Activated gamma-delta T cell (primary cell): ENCODE data around the gene FAM184A.
A peak's percentile ranks its signal among the peaks of the same experiment; 100 is the strongest.
"Not testable (repeated sequence)": the region's sequence is repeated elsewhere in the genome, so short reads cannot be mapped to it uniquely, and the experiment has no call there.

Source experiments
- DNase-seq: peaks from one replicate; lab custom pipeline; 2025; lab: John Stamatoyannopoulos, UW
- total RNA-seq, 2 donors: gene quantifications; one replicate each; lab custom pipeline; 2026; lab: John Stamatoyannopoulos, UW

FAM184A gene, protein sequence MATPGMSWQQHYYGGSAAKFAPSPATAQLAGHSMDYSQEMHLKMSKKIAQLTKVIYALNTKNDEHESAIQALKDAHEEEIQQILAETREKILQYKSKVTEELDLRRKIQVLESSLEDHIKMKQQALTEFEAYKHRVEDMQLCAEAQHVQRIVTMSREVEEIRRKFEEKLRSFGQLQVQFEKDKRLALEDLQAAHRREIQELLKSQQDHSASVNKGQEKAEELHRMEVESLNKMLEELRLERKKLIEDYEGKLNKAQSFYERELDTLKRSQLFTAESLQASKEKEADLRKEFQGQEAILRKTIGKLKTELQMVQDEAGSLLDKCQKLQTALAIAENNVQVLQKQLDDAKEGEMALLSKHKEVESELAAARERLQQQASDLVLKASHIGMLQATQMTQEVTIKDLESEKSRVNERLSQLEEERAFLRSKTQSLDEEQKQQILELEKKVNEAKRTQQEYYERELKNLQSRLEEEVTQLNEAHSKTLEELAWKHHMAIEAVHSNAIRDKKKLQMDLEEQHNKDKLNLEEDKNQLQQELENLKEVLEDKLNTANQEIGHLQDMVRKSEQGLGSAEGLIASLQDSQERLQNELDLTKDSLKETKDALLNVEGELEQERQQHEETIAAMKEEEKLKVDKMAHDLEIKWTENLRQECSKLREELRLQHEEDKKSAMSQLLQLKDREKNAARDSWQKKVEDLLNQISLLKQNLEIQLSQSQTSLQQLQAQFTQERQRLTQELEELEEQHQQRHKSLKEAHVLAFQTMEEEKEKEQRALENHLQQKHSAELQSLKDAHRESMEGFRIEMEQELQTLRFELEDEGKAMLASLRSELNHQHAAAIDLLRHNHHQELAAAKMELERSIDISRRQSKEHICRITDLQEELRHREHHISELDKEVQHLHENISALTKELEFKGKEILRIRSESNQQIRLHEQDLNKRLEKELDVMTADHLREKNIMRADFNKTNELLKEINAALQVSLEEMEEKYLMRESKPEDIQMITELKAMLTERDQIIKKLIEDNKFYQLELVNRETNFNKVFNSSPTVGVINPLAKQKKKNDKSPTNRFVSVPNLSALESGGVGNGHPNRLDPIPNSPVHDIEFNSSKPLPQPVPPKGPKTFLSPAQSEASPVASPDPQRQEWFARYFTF
- total RNA-seq = 4.0 to 7.2 reads per million in 2 donors

DNA sequence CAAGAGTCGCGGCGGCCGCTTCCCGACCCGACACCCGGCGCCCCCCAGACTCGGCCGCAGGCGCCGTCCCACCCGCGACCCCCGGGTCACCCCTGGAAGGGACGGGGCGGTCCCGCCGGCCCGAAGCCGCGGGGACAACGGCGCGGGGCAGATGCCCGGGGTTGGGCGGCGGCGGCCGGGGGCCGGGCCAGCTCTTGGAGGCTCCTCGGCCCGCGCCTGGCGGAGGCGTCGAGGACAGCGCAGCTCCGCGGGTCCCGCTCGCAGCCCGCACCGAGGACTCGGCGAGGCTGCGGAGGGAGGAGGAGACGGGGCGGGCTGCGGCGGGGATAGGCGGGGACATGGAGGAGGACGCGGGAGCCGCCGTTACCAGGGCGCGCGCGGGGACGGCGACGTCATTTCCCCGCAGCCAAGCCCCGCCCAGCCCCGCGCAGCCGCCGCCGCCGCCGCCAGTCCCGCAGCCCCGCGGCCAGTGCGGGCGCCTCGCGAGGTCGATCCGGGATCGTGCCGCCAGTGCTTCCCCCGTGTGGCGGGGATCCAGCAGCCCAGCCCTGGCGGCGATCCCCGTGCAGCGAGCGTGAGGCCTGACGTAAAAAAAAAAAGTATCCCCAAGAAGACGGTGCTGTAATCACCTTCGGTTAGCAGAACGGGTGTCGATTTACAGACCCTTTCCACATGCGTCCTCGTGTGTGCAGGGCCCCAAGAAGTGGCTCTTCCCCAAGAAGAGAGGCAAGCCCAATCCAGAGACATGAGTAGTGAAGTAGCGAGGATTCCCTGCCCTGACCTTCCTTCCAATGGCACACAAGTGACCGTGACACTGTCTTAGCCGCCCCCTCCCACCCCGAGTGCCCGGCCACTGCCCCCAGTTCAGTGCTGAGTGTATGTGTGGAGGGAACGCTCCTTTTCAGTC is at the start of gene FAM184A:
TSS of gene FAM184A (minus strand) at position 289 of the 907 bp plus-strand sequence. CDS start 365 bp downstream, outside the sequence.
- DNase-seq = peak; percentile 64

DNA sequence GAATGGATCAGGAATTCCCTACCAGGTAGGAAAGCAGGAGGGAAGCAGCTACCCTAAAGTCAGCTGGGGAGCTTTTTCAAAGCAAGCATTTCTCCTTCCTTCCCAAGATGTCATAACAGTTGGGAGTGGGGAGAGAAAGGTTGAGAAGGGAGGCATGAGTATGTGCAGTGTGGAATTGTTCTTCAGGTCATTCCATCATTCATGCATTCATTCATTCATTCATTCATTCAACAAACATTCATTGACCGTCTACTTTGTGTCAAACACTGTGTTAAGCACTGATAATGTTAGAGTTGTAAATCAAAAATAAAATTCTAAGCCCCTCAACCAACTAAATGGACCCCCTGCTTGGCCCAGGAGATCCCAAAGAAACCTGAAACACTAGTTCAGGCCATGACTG is 49.2 kb upstream of the FAM184A start:
- no peak for DNase-seq

DNA sequence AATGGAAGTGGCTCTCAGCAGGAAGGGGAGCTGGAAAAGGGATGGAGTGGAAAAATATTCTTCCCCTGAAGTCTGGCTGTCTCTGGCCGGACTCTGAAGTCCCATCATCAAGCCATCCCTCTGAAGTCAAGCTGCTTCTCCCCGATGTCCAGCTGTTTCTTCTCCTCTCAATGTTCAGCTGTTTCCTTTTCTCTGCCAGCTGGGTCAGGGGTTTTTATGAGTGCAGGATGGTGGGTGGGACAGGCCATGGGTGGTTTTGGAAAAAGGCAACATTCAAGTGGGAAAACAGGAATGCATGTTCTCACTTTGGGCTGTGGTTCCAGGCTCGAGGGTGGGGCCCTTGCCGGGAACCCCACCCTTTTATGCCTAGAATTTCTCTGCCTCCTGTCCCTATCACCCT is 48.4 kb upstream of the FAM184A start:
- no peak for DNase-seq

DNA sequence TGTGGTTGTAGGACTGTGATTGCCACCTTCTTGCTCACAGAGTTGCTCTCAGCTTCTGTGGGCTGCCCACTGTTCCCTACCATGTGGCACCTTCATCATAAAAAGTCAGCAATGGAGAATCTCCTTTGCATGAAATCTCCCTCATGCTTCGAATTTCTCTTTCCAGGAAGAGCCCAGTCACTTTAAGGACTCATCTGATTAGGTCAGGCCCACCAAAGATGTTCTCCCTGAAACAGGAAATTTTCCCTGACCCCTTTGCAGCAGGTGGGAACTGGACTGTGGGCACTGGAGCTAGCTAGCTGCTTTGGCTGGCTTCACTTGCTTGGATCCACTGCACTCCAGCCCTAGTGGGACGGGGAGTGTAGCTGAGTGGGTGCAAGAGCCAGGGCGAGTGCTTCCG is 47.7 kb upstream of the FAM184A start:
- DNase-seq = no peak

DNA sequence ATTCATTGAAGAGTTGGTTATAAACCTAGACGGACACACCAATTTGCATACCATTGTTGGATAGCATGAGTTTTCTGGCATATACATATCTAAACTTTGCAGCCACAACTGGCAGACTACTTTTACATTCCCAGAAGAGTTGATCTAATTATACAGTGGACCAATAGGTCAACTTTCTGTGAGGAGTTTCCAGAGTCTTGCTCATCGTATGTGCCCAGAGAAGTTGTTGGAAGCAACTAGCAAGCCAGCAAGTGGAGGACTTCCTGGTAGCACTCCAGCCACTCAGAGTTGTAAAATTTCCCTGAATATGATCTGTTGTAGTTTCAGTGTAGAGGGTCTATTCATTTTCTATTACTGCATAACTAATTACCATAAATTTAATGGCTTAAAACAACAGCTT is 47.1 kb upstream of the FAM184A start:
- no peak for DNase-seq

DNA sequence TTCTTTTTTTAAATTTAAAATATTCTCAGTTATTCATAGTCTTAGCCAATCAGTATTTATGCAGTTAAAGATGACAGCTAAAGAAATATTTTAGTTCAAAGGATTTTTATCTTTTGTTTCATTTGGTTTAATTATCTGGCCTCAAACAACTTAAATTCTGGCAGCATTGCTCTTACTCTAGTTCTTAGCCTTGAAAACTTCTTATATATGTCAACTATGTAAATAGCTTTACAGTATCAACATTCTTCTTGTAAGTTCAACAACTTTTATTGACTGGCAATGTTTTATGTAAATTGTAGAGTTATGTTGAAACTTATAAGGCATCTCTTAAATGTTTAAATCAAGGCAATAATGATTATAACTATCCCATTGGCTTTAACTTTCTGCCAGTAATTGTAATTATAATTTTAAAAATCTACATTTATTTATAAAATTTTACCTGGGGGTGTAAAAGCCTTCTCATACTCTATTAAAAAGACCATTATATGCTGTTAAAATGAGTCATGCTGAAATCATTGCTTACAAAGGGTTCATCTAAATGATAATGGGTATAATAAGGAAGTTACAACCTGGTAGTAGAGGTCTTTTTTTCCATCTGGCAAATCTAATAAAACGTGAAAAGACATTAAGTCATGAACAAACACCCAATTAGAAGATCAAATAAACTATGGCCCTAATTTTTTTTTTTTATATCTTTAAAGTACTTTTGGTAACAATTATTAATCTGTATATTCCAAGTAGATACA is 45.8 kb upstream of the FAM184A start:
- DNase-seq = no peak

DNA sequence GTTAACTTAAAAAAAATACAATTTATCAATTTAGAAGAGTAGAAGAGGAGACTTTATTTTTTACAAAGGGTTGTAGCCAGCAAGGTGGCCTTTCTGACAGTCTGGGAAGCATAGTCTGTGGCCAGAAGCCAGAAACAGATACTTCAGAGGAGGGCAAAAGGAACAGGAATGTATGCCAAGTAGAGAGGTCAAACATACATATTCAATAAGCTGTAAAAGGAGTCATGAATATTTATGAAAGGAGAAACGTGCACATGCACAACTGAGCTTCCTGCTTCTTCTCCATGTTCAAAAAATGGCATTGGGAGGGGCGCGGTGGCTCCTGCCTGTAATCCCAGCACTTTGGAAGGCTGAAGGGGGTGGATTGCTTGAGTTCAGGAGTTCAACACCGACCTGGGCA is 43.9 kb upstream of the FAM184A start:
- no peak for DNase-seq

DNA sequence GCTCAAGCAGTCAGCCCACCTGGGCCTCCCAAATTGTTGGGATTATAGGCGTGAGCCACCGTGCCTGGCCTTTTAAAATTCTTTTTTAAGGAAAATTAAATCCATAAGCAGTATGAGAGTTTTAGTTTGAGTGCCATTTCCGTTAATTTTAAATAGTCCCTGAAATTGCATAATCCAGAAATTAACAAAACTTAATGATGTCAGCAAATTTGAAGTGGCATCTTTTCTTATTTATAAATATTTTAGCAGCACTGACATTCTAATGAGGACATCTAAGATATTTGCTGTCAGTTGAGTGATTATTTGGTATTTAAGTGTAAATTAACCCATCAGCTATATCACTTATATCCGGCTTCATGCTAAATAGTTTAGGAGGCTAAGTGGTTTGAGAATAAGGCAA is 42.9 kb upstream of the FAM184A start:
- DNase-seq = no peak

DNA sequence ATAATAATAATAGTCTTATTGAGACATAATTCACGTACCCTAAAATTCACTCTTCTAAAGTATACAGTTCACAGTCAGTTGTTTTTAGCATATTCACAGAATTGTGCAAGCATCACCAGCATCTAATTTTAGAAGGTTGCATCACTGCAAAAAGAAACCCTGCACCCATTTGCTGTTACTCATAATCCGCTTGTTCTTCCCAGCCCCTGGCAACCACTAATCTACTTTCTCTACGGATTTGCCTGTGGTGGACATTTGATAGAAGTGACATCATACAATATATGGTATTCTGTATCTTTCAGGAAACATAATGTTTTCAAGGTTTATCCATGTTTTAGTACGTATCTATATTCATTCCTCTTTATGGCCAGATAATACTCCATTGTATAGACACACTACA is 41.5 kb upstream of the FAM184A start:
- DNase-seq = no peak

DNA sequence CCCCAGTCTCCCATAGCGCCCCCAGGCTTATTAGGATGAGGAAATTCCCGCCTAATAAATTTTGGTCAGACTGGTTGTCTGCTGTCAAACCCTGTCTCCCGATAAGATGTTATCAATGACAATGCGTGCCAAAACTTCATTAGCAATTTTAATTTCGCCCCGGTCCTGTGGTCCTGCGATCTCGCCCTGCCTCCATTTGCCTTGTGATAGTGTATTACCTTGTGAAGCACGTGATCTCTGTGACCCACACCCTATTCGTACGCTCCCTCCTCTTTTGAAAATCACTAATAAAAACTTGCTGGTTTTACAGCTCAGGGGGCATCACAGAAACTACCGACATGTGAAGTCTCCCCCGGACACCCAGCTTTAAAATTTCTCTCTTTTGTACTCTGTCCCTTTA is 40.6 kb upstream of the FAM184A start:
- not testable (repeated sequence) for DNase-seq

DNA sequence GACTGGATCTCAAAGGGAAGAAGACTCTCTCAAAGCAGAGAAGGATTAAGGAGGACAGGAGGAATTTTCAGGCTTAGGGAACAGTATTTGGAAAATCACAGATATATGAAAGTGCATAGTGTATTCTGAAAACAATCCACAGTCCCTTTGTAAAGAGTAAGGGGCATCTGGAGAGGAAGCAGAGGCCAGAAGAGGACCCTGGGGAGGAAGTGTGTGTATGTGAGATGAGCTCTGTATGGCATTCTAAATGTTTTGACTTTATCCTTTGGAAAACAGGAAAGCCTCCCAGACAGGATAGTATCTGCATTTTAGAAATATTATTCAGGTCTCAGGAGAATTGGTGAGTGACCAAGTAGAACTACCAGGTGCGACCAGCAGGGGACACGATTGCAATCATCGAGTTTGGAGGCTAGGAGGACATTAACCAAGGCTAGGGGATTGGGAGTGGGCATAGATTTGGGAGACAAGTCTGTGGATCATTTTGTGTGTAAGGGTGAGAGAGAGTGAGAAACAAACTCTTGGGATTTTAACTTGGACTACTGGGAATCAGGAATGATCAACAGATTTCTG is 38.3 kb upstream of the FAM184A start:
- no peak for DNase-seq

DNA sequence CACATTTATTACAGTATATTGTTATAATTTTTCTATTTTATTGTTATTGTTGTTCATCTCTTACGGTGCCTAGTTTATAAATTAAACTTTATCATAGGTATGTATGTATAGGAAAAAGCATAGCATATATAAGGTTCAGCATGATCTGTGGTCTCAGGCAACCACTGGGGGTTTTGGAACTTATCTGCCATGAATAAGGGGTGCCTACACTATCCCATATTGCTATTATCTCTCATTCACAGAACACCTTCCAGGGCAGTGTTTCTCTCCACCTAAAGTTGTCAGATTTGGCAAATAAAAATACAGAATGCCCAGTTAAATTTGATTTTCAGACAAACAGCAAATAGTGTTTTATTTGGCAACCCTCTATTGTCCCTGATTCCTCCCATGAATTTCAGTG is 35.5 kb upstream of the FAM184A start:
- DNase-seq = no peak

DNA sequence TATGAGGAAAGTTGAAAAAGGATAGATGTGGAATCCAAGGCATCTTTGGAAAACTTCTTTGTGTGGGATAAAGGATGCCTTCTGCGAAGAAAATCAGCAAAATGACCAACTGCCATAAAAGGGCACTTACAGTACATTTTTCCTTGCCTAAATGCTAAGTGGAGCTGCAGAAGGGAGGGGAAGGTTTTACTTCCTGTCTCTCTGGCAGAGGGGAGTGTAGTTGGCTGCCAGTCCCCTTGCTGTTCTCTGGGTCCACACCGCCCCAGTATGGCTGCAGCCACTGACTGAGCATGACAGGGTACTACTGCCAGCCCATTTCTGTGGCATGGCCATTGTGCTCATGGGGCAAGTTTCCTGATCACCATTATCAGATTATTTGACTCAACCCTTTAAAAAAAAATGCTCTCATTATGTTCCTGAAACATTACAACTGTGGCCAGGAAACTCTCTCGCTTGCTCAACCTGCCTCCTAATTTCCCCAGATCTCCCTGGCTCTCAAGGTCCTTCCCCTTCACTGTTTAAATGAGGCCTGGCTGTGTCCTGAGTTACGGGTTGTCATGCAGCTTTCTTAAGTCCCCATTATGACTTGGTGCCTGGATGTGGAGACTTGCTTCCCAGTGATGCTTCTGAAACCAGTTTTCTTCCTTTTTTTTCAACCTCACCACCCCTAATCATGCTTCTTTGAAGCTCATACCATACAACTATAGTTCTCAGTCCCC is 34.5 kb upstream of the FAM184A start:
- DNase-seq = no peak

DNA sequence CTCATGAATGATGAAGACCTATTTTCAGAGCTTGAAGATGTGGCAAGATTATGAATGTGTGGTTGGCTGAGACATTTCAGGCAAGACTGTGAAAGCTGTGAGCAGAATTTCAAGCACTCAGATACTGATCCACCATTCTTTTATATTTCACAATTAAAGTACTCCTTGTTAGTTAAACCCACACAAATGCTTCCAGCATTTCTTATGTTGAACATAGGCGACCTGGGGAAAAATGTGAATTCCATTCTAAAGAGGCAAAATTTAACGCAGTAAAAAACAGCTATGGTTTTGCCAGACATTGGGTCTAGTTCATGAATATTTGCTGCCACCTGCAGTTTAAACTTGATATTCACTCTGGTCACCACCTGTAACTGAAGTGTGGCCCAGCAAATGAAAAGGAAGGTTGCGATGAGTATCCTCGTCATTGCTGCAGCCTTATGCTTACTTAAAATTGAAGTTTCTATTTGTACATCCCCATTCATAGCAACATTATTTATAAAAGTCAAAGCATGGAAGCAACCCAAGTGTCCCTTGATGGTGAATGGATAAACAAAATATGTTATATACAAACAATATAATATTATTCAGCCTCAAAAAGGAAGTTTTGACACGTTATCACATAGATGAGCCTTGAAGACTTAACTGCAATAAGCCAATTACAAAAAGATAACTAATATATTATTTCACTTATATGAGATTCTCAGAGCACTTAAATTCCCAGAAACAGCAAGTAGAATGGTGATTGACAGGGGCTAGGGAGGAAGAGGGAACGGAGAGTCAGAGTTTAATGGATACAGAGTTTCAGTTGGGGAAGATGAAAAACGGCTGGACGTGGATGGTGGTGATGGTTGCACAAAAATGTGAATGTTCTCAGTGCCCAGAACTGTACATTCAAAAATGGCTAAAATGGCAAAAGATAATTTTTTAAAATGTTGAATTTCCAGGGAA is 32.4 kb upstream of the FAM184A start:
- DNase-seq = no peak

DNA sequence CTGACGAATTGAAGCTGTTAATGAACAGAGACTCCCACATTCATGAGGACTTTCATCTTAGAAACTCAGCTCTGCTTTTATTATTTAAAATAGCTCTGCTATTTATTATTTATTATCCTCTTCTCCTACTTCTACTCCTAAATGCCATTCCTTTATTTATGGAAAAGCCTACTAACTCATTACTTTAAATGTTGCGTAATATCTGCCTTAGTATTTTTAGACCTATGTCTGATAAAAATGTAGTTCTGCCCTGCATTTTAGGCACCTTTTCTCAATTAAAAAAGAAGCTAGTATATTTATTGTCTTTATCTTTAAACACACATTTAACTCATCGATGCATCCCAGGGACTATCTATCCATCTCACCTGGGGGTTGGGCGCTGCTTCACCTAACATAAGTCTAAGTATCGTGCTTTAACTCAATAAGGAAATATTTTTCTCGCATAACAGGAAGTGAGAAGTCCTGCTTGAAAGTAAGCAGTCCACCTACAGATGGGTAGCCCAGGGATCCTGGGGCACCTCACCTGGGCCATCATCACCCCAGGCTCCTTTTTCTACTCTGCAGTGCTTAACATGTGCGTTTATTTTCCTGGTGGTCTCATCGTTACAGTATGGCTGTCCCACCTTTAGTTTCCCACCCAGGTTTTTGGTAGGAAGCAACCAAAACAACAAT is 31.3 kb upstream of the FAM184A start:
- no peak for DNase-seq

DNA sequence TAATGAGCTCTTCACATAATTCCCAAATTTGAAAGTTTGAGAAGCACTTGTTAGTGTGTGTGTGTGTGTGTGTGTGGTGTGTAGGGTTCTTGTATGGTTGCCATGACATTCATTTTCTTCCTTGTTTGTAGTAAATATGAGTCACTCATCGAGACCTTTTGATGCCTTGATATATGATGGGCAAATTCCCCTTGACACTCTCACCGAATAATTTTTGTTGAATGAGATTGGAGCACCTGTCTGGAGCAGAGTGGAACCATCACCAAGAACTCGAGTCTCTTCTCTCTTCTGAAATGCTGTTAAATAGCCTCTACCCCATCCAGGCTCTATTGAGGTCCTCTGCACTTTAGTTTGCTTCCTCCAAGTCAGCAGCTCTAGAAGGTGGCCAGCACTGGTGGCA is 29.6 kb upstream of the FAM184A start:
- DNase-seq = no peak

DNA sequence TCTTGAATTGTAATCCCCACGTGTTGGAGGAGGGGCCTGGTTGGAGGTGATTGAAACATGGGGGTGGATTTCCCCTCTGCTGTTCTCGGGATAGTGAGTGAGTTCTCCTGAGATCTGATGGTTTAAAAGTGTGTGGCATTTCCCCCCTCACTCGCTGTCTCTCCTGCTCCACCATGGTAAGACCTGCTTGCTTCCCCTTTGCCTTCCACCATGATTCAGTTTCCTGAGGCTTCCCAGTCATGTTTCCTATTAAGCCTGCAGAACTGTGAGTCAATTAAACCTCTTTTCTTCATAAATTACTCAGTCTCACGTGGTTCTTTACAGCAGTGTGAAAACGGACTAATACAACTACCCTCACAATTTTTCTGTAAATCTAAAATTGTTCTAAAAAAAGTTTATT is 26.8 kb upstream of the FAM184A start:
- no peak for DNase-seq

DNA sequence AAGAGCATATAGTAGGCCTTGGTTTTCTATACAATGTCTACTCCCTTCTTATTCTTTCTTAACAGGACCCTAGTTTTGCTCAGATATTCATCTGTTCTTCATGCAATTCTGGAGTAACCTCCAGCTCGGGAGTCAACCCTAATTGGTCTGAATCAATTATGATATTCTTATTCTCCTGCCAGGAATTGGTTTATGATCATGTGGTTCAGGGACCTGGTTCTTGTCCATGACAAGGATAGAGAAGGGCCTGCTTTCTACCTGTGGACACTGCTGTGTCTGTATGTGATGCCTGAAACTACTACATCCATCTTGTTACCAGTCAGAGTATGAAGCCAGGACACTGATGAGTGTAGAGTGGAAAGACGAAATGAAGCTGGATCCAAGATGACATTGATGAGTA is 24.4 kb upstream of the FAM184A start:
- DNase-seq = no peak
